GM12878 (cell line): ENCODE measurements around the gene PRSS57.

ENCODE experiments used
- BCLAF1 ChIP-seq: fragments of 450-650 bp; IDR thresholded peaks from 2 replicates; pipeline ENCODE4 v1.6.1; 2017; ENCODE audit warnings: antibody characterized with exemption, mild to moderate bottlenecking, moderate library complexity
- CBX5 ChIP-seq: sonication (generic); IDR thresholded peaks from 2 replicates; pipeline ENCODE4 v1.6.1; 2016; ENCODE audit warnings: low read depth, moderate library complexity, mild to moderate bottlenecking, inconsistent platforms
- CEBPB ChIP-seq, 2 experiments: fragments of 150-350 bp in 1 of 2; IDR thresholded peaks; 2 replicates each; pipeline ENCODE4 v1.6.1; 2012 to 2014; ENCODE audit warnings: low read depth in 2 of 2, low read length in 2 of 2, borderline replicate concordance in 1 of 2, inconsistent platforms in 1 of 2
- CHD1 ChIP-seq: IDR thresholded peaks from 2 replicates; pipeline ENCODE4 v1.6.1; 2012; ENCODE audit warnings: low read depth, low read length, improper control_type of control experiment
- CTCF ChIP-seq, 3 experiments: IDR thresholded peaks in 2 of 3; conservative IDR thresholded peaks in 1 of 3; 2 replicates each; pipeline ENCODE4 v1.5.1; 2011; ENCODE audit warnings: low read depth in 3 of 3, low read length in 3 of 3, mild to moderate bottlenecking in 3 of 3, control low read depth in 2 of 3, moderate library complexity in 2 of 3, inconsistent platforms in 1 of 3, mixed read lengths in 1 of 3; ENCODE audit not compliant: control insufficient read depth in 2 of 3, insufficient read depth in 1 of 3; ENCODE audit errors: extremely low read depth in 1 of 3
- EZH2 ChIP-seq: IDR thresholded peaks from 2 replicates; pipeline ENCODE4 v1.6.1; 2012; ENCODE audit warnings: low read depth, mild to moderate bottlenecking, control low read depth, inconsistent platforms, low read length, borderline replicate concordance; ENCODE audit not compliant: control insufficient read depth
- FOXM1 ChIP-seq: IDR thresholded peaks from 2 replicates; pipeline ENCODE4 v1.6.1; 2012; ENCODE audit warnings: low read depth, mild to moderate bottlenecking, inconsistent platforms, low read length, moderate library complexity
- HDAC2 ChIP-seq: fragments of 200-600 bp; sonication (generic); IDR thresholded peaks from 2 replicates; pipeline ENCODE4 v1.6.1; 2017
- MAX ChIP-seq: IDR thresholded peaks from 2 replicates; pipeline ENCODE4 v1.6.1; 2012; ENCODE audit warnings: low read depth, low read length, improper control_type of control experiment
- NFYB ChIP-seq: IDR thresholded peaks from 2 replicates; pipeline ENCODE4 v1.6.1; 2011; ENCODE audit warnings: low read depth, mild to moderate bottlenecking, low read length, improper control_type of control experiment, moderate library complexity; ENCODE audit not compliant: insufficient read depth
- NRF1 ChIP-seq: conservative IDR thresholded peaks from 2 replicates; pipeline ENCODE4 v1.6.1; 2011; ENCODE audit warnings: mild to moderate bottlenecking, low read depth, low read length, improper control_type of control experiment
- PKNOX1 ChIP-seq: fragments of 450-650 bp; IDR thresholded peaks from 2 replicates; pipeline ENCODE4 v1.6.1; 2016; ENCODE audit warnings: mild to moderate bottlenecking
- POLR2A ChIP-seq: IDR thresholded peaks from 2 replicates; pipeline ENCODE4 v1.6.1; 2011; ENCODE audit warnings: low read depth, mild to moderate bottlenecking, low read length
- POLR2AphosphoS5 ChIP-seq: IDR thresholded peaks from 2 replicates; pipeline ENCODE4 v1.6.1; 2011; ENCODE audit warnings: mild to moderate bottlenecking, low read length, inconsistent platforms

- TF ChIP-seq CTCF (IDR thresholded peaks at IDR 0.05 in 2 of 3, conservative IDR thresholded peaks at IDR 0.05 in 1 of 3; ENCODE audit: control insufficient read depth in 2 of 3, extremely low read depth in 1 of 3, insufficient read depth in 1 of 3, low read depth in 3 of 3, low read length in 3 of 3) = no peak
- TF ChIP-seq CEBPB (IDR thresholded peaks at IDR 0.05; ENCODE audit: borderline replicate concordance in 1 of 2, low read depth in 2 of 2, low read length in 2 of 2) = no peak
- TF ChIP-seq CBX5 = no peak
- no peak for TF ChIP-seq POLR2AphosphoS5
- TF ChIP-seq EZH2 = no peak
- no peak for TF ChIP-seq POLR2A
- no peak for TF ChIP-seq NFYB
- TF ChIP-seq CHD1 = no peak
- TF ChIP-seq FOXM1 = no peak
- no peak for TF ChIP-seq BCLAF1
- no peak for TF ChIP-seq MAX
- no peak for TF ChIP-seq HDAC2
- no peak for TF ChIP-seq PKNOX1
- no peak for TF ChIP-seq NRF1
These were observed 8.5 kb downstream of the PRSS57 start for GRCh38 chr19:686589-687297.
